Activated CD8-positive, alpha-beta memory T cell treated with anti-CD3 and anti-CD28 coated beads for 1 hour (primary cell): ENCODE measurements around the gene P4HA2.
A peak's percentile ranks its signal among the peaks of the same experiment; 100 is the strongest.

Source experiments
- DNase-seq, 2 donors: peaks; one replicate each; pipeline ENCODE4 v3.0.0-alpha.2; 2020; ENCODE audit warnings: low read depth in 1 of 2; ENCODE audit errors: extremely low read depth in 1 of 2

P4HA2 gene

DNA sequence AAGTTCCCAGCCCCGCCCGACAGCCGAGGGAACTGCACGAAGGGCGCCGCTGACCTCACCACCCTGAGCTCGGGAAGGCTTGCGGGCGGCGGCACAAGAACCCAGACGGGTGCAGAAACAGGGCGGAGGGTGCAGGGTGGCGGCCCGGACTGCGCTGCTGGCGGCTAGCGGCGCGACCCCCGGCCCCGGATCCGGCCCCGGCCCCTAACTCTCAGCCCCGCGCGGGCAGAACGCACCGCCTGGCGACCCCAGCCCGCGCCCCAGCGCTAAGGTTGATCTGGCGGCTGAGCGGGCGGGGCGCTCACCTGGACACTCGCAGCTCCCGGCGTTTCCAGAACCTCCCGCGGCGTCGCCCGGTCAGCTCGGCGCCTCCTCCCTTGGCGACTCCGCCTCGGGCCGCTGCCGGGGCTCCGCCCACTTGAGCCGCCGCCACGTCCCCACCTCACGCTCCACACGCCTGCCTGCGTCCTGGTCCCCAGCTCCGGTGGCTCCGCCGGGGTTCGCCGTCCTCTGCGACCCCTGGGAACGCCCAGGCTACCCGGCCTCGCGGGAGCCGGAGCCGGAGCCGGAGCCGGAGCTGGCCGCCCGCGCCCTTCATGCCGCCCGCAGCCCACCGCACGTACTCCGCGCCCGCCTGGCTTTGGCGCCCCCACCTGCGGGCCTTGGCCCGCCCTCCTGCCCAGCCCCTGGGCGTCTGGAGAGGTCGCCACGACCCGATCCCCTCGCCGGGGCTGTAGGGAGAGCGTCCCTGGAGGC, at the start of gene P4HA2:
P4HA2 (minus strand) TSS at position 369 of the 756 bp plus-strand sequence. CDS start 9,227 bp downstream, outside the sequence.
- DNase-seq, result no peak

DNA sequence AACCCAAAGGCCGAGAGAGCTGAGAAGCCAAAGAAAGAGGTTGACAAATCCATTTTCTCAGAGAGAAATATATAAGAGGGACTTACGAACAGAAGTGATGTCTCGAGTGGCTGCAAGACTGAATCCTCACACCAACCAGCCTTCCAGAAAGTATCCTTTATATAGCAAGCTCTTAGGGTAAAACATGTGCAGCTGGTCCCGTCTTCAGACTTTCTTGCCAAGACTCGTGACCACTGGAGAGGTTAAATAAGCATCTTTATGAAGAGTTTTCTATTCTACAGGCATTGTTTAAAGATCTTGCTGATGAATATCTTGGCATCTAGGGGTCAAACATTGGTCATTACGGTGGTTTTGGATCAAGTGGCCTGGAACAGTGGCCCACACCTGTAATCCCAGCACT, 49.6 kb upstream of the P4HA2 start:
- DNase-seq, result no peak

DNA sequence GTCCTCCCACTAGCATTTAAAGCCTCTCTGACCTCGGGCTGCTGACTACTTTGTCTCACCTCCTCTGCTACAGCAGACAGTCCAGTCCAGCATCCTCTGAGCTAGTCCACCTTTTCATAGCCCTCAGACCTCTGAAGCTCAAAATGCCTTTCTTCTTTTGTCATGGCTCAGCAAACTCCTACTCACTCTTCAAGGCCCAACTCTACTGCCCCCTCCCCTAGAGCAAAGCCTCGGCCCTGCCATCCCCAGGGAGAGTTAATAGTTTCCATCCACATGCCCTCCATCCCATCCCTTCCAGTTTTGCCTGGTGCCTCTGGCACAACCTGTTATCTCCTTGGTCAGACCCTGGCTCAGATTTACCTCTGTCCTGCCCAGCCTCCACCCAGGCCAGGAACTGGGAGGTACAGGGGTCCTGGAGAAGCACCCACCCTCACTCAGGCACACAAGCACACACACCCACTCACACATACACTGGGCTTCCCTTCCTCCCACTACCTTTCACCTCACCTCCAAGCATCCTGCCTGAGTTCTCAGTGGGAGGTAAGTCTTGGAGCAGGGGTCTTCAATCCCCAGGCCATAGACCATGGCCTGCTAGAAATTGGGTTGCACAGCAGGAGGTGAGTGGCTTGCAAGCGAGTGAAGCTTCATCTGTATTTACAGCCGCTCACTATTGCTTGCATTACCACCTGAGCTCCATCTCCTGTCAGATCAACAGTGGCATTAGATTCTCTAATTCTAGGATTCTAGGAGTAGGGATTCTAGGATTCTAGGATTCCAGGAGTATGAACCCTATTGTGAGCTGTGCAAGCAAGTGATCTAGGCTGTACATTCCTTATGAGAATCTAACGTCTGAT, 47.9 kb upstream of the P4HA2 start:
- no peak for DNase-seq

DNA sequence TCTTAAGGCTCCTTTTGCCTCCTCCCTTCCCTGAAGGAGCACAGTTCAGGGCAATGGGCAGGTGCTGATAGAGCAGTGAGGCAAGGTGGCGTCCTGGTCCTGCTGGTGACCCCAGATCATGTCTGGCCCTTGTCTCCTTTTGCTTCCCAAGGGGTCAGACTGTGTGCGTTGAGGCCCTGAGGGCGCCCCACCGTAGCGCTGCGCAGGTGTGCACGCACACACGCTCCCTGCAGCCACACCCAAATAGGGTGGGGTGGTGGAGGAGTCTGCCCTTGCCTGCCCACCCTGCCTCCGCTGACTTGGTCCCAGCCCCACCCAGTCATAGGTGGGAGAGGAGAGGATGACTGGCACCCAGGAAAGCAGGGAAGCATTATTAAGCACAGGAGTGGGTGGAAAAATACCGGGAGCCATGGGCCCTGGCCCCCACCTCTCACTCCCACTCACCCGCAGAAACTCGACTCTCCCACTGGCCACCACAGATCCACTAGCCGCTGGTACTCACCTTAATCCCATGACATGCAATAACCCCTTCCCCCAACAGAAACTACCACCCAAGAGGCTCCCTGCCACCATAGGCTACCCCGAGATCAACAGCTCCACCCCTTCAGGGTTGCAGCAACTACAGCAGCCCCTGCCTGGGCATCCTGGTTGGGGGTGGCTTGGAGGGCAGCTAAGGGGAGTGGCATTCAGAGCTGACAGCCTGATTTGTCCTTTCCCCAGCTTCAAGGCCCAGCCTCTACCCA, 46.6 kb upstream of the P4HA2 start:
- no peak for DNase-seq

DNA sequence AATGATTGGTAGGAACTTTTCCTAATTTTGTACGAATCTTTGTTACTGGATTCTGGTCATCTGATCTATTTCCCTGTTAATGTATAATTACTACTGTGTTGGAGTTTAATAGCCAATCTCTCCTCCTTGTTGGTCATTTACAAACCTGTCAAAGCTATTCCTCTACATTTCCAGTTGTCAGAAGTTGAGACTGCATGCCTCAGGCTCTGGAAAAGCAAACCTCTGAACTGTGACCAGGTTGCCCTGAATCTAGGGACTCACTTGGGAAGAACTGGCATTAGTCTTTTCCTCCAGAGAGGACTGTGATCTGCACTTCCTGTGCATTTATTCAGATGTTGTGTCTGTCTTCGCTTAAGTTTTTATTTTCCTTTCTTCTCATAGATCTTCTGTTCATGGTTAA, 46.0 kb upstream of the P4HA2 start:
- no peak for DNase-seq

DNA sequence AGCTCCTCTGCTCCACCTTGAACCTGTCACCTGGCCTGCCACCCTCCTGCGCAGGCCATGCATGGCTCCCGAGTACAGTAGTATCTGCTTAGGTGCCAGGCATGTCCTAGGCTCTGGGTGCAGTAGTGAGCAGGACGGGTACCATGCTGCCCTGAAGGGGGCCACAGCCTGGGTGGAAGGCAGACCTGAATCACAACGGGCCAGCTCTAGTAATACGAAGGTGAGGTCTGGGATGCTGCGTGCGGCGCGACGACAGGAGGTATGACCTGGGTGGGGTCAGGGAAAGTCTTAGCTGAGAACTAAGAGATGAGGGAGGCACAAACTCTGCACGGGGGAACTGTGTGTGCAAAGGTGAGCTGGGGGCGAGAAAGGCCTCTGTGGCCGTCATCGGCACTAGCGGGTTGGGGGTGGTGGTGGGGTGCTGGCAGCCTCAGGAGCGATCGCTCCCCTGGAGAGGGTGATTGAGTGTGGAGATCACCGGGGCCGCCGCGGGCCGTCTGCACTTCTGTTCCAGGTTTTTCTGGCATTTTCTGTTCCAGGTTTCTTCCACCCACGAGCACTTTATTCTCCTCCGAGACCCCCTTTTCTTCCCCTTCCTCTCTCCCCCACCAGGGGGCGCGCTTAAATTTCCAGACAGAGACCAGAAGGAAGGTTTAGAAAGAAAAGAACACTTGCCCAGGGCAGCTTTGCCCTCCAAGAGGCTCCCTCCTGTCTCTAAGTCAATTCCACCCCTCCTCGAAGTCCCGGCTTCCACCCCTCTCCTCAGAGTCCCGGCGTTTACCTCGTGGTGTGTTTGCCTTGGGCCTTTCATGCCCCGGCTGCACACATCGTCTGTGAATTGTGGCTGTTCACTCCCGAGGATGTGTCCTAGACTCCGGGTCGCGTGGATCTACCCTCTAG, 44.9 kb upstream of the P4HA2 start:
- DNase-seq, result peak in 1 of 2 donors; percentile 66

DNA sequence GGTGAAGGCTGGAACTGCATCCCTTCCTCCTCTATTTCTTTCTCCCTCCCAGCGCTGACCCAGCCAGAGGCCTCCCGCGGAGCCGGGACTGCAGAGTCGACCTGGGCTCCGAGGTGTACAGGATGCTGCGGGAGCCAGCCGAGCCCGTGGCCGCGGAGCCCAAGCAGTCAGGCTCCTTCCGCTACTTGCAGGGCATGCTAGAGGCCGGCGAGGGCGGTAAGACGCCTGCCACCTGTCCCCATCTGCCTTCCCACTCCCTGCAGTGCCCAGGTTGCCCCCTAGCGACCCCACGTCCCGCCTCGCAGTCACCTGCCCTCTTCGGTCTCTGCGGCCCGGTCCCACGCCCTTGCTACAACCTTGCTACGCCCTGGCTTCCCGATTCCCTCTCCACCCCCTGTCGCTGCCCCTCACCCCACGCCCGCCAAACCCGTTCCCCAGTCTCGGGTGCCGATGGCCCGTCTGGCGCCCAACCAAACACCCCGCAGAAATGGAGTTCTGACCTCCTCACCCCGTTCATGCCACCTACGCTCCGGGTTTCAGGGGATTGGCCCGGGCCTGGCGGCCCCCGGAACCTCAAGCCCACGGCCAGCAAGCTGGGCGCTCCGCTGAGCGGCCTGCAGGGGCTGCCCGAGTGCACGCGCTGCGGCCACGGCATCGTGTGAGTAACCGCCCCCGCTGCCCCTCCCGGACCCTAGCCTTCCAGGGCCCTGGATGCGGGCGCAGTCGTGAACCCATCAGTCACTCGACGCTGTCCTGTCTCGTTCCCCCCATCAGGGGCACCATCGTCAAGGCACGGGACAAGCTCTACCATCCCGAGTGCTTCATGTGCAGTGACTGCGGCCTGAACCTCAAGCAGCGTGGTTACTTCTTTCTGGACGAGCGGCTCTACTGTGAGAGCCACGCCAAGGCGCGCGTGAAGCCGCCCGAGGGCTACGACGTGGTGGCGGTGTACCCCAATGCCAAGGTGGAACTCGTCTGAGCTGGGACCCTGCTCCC, 43.9 kb upstream of the P4HA2 start:
- no peak for DNase-seq

DNA sequence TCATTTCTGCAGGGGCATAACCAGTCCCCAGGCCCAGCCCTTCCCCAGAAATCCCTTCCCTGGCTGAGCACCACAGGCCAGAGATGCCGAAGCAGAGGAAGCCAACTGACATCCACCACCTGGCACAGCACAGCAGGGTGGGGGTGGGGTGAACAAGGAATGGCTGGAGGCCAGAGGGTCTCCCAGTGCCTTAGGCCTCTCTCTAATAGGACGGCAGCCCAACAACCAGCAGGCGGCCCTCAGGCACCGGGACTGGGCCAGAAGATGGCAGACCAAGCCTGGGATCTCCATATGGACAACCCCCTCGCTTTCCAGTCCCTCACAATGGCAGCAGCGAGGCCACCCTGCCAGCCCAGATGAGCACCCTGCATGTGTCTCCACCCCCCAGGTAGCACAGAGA, 43.1 kb upstream of the P4HA2 start:
- DNase-seq, result no peak

DNA sequence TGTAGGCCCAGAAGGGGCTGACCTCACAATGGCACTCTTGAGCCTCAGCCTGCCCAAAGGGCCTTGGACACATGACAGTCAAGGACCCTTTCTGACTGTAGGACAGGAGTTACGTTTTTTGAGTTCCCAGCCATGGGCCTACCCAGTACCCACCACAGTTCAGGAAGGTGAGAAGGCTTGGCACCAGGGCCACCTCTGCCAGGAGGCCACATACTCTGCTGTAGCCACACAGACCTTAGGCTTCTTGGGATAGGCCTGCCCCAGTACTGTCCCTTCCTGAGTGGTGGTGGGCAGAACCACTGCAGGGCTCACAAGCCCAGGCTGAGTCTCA, 42.6 kb upstream of the P4HA2 start:
- no peak for DNase-seq

DNA sequence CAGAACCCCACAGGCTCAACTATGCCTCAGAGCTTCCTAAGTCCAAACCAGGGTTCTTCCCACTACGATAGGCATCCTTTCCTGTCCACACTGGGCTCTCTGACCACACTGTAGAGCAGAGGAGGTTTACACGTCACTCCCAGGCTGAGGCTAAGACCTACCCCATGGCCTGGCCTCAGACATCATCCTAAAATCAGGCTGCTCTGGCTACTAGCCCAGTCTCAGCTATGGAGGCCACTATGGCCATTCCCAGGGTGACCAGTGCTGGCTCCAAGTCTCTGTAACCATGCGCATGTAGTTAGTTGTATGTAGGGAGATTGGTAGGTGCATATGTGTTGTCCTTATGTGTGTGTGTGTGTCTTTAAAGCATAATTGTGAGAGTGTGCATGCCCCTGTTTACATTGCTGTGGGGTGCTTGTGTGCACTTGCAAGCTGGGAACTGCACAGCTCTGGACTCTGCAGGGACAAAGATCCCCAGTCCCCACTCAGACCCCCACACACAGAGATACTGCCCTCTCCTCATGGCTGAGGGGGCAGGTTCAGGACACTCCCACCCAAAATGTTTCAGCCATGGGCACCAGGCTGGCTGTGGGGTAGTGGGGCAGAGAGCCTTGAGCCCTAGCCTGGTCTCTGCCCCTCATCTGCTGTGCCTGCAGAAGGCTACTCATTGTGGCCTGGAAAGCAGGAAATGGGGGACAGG, 42.1 kb upstream of the P4HA2 start:
- no peak for DNase-seq

DNA sequence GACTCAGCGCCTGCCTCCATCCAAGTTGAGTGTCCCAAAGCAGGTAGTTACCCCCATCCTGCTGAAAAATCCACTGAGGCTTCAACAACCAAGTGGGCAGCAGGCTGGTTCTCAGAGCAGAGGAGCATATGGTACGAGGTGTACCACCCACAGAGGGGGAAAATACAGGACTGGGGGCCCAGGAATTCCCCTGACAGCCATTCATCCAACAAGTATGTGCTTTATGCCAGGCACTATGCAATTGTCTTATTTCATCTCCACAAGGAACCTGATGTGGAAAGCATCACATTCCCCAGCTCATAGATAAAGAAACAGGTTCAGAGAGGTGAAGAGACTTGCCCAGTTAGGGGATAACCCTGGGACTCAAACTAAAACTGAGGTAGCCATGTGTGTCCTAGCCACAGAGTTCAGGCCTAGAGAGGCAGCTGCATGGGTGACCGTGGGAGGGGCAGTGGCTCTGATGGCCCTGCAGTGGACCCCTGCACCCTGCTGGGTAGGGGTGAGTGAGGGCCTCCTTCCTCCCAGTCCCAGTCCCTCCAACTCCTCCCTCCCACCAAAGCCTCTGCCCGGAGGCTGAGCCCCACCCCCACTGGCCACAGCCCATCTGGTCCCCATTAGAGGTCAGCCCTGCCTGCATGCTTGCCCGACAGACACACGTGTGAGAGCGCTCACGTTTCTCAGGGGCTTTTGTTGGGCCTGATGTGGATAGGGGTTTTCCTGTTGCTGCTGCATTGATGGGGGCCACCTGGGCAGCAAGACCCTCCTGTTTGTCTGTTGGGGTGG, 41.3 kb upstream of the P4HA2 start:
- DNase-seq, result no peak

DNA sequence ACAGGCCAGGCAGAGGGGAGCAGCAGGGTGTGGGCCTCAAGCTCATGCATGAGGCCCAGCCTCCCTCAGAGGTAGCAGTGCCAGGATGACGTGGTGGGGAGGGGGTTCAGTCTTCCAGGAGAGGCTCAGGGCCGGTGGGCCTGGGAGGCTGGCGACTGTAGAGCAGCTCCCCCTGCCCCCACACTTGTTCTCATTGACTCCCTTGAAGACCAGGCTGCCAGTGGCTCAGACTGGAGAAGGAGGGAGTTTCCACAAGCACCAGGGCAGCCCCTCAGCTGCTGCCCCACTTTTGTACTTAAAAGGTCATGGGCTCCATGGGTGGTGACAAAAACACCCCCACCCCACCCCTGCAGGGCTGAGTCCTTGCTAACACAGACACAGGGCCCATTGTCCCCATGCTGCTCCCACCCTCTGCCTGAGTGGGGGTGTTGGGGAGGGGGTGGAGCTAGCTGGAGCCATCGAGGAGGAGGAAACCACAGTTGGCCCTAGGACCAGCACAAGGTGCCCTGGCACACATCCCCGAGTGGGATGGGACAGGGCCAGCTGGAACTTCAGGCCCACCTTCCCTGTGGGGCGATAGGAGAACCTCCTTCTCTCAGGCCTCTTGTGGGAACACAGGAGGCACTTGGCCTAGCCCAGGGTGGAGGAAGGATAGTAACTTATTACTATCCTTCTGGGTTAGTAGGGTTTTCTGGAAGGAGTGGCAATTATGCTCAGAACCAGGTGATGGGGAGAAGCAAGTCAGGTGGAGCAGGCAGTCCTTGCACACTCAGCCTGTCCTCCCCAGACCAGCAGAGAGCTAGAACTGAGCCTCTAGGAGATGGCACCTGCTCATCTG, 40.5 kb upstream of the P4HA2 start:
- DNase-seq, result no peak

DNA sequence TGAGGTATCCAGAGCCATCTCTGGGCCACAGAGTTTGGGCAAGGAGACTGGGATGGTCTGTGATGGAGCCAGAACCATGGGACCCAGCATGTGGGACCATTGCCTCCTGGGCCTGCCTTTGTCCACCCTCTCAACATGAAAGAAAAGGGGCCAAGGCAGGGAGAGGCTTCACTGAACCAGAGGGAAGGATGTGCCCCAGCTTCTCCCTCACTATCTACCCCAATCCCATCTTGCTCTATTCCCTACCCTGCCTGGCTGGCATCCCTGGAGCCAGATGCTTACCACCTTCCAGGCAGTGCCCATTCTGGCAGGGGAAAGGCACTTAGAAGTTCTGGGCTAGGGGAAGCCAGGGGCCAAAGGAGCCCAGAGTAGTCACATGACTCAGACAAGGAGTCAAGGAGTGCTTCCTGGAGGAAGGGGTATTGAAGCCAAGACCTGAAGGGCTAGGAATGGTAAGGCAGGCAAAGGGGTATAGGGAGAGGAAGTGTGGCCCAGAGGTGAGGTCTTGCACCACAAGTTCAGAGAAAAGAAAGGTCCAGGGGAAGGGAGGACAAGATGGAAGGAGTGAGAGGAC, 39.6 kb upstream of the P4HA2 start:
- no peak for DNase-seq

DNA sequence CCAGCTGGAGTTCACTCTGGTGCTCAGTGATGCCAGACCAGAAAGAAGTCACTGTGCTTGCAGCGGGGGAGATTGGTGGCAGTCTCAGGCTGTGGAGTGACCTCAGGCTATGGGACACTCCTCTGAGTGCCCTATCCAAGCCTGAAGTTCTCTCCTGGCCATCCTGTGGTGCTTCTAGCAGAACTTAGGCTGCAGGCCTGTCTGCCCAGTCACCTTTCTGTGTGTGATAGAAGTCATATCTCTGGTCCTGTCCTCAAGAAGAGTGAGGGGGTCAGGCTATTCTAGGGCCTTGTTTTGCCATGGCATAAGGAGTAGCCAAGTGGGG, 39.1 kb upstream of the P4HA2 start:
- DNase-seq, result no peak

DNA sequence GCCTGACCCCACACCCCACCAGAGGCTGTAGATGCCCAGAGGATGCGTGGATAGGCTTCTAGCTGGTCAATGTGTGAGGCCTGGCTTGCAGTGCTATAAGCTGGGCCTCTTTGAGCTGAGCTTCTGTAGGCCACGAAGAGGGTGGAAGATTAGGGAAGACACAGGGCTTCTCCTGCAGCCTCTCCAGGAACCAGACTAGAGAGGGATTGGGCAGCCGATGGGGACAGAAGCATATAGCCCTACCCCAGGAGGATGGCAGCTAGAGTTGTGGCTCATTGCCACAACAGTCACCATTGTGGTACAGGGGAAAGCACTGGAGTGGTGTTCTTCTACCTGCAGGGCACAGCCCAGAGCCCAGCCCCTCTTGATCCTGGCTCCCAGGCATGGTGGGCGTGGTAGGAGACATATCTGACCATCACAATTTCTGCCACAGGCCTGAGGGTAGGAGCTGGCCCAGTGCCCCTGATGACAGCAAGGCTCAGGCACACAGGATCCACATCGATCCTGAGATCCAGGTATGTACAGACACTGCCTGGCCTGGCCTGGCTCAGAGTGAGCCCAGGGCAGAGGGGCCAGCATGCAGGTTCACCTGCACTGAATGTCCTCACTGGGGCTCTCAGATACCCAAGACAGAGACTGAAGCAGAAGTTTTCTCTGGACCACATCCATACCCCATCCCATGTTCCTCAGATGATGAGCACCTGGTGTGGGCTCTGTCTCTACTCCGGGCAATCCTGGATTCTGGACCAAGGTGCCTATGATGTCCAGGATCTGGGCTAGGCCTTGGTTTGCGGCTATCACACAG, 38.6 kb upstream of the P4HA2 start:
- DNase-seq, result no peak

DNA sequence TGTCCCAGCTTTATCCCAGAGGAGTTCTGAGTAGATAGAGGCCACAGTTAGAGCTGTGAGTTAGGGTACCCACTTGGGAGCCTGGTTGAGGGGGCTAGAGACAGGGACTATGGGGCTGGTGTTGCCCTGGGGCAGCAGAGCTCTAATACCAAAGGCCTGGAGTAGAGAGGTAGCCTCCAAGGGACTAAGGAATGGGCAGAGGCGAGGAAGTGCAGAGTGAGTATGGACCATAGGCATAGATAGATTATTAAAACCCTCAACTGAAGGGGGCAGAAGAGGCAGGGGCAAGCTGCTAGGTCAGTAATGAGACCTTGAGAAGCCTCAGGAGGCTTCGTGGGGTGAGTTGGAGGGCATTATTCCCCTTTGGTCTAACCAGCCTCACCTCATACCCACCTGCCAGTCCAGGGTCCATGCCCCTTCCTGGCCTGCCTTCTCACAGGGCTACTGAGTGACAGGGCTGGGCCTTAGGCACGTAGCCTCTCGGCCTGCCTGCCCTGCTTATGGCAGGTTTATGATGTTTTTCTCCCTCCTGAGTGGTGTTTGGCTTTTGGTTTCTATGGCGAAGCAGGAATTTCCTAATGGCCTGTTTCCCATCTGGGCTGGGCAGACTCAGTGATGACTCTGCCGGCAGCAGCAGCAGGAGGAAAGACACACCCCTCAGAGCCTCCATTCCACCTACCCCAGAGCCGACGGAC, 37.8 kb upstream of the P4HA2 start:
- DNase-seq, result no peak
